Neural crest cell (in vitro differentiated cells): Measurements from ENCODE around the gene ZSWIM4. TPM values are rescaled to one million over a fixed set of nuclear protein-coding genes. Genes with fewer than 3 reads are reported as not detected.
"Not testable (repeated sequence)": the region's sequence is repeated elsewhere in the genome, so short reads cannot be mapped to it uniquely, and the experiment has no call there.

Experiments used
- DNase-seq: peaks from one replicate; pipeline ENCODE4 v3.0.0; 2021; ENCODE audit warnings: low read depth, mixed read lengths, low spot score
- H3K27ac Mint-ChIP-seq: one replicate; pipeline ENCODE4 v1.8.0; 2021; ENCODE audit warnings: mild to moderate bottlenecking, mixed read lengths; ENCODE audit not compliant: unreplicated experiment
- H3K27me3 Mint-ChIP-seq: 2 replicates; pipeline ENCODE4 v1.8.0; 2021; ENCODE audit warnings: low read depth, mild to moderate bottlenecking, mixed read lengths
- H3K36me3 Mint-ChIP-seq: 2 replicates; pipeline ENCODE4 v1.8.0; 2021; ENCODE audit warnings: low read depth, mild to moderate bottlenecking, mixed read lengths
- H3K4me1 Mint-ChIP-seq: 2 replicates; pipeline ENCODE4 v1.8.0; 2021; ENCODE audit warnings: mixed read lengths
- H3K4me3 Mint-ChIP-seq: one replicate; pipeline ENCODE4 v1.8.0; 2021; ENCODE audit warnings: mild to moderate bottlenecking, mixed read lengths
- H3K9me3 Mint-ChIP-seq: 2 replicates; pipeline ENCODE4 v1.8.0; 2021; ENCODE audit warnings: mixed read lengths
- total RNA-seq: library from RNA; stranded (reverse); gene quantifications from 2 replicates; pipeline ENCODE4 v1.2.1, GENCODE V29; 2021
- TF ChIP-seq, protein P1 (sequence below): fragments of 200-600 bp; sonication (generic); conservative IDR thresholded peaks from 2 replicates; pipeline ENCODE4 v1.5.0; 2021; ENCODE audit warnings: antibody characterized with exemption, mild to moderate bottlenecking

The ZSWIM4 gene
- total RNA-seq, 1 donor from 2014 or later: 19.9 TPM

DNA sequence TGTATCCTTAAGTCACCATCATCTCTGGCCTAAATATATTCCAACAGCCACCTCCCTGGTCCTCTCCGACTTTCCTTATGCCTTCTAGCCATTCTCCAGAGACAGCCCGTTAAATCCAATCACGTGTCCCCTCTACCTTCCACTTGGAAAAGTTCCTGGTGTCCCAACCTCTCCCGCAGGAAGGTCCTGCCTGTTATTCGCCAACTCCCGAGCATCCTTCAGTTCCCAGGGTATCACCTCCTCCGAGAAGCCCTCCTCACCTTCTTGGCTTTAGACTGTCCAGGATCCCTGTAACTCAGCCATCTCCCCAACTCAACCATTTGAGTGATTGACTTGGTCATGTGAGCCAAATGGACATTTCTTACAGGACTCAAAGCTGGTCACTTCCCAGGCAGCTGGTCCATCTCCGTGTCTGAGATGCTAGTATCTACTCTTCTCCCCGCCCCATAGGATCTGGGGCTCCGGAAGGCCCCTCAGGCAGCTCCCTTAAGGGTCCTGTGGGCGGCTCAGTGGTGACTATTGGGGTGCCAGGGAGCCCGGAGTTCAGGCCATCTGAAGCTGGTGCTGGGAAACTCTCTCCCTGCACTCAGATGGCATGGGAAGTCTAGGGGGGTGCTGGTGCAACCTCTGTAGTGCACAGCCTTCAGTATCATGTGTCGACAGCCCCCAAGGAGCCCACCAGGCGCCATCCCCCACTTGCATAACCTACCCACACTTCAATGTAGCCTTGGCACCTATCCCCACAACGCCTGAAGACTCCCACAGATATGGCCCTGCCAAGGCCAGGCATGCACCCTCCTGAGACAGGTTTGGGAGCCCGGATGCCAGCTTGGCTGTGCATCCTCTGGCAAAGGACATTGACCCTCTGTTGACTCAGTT lies 53.8 kb downstream of the ZSWIM4 start:
- H3K27ac Mint-ChIP-seq: peak overlapping the region; percentile 1
- H3K27me3 Mint-ChIP-seq: peaks cover 7% of the 10 kb centered on the region
- H3K4me1 Mint-ChIP-seq: peaks cover 40% of the 10 kb centered on the region
- peak overlapping the region; percentile 67 for H3K4me3 Mint-ChIP-seq
- no peaks in the 10 kb centered on the region for H3K9me3 Mint-ChIP-seq
- no peaks in the 10 kb centered on the region for H3K36me3 Mint-ChIP-seq
- TF ChIP-seq, protein P1, sequence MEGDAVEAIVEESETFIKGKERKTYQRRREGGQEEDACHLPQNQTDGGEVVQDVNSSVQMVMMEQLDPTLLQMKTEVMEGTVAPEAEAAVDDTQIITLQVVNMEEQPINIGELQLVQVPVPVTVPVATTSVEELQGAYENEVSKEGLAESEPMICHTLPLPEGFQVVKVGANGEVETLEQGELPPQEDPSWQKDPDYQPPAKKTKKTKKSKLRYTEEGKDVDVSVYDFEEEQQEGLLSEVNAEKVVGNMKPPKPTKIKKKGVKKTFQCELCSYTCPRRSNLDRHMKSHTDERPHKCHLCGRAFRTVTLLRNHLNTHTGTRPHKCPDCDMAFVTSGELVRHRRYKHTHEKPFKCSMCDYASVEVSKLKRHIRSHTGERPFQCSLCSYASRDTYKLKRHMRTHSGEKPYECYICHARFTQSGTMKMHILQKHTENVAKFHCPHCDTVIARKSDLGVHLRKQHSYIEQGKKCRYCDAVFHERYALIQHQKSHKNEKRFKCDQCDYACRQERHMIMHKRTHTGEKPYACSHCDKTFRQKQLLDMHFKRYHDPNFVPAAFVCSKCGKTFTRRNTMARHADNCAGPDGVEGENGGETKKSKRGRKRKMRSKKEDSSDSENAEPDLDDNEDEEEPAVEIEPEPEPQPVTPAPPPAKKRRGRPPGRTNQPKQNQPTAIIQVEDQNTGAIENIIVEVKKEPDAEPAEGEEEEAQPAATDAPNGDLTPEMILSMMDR: no peak
- DNase-seq: no peak

DNA sequence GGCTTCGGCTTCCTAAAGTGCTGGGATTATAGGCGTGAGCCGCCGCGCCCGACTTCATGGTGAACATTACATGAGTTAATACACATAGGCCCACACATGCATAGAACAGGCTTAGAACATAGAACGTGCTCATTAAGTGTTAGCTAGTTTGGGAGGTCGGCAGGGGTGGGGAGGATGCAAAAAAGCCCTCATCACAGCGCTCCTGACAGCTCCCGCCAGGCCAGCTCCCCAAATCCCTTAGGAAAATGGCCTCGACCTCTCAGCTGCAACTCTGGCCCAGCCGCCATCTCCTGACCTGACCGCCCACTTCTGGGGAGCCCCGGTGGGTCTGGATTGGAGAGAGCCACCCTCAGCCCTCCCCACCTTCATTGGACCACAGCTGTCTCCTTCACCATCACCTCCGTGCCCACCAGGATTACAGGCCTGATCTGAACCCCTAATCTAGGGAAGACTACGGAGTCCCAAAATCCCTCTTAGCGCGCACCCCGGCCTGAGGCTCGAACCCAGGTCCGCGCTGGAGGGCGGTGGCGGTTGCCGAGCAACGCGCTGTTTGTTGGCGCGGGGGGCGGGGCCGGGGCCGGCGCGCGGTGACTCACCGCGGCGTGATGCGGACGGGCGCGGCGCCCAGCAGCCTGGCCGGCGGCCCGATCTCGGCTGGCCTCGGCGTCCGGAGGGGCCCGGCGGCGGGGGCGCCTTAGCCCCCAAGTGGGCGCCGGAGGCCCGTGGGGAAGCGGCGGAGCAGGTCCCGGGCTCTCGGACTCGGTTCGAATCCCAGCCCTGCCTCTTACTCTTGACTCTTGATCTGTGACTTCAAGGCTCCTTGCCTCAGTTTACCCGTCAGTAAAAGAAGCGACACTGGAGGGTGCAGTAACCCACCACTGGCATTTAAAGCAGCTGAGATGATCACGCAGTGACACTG lies 55.0 kb downstream of the ZSWIM4 start:
- peaks cover 31% of the 10 kb centered on the region for H3K4me1 Mint-ChIP-seq

DNA sequence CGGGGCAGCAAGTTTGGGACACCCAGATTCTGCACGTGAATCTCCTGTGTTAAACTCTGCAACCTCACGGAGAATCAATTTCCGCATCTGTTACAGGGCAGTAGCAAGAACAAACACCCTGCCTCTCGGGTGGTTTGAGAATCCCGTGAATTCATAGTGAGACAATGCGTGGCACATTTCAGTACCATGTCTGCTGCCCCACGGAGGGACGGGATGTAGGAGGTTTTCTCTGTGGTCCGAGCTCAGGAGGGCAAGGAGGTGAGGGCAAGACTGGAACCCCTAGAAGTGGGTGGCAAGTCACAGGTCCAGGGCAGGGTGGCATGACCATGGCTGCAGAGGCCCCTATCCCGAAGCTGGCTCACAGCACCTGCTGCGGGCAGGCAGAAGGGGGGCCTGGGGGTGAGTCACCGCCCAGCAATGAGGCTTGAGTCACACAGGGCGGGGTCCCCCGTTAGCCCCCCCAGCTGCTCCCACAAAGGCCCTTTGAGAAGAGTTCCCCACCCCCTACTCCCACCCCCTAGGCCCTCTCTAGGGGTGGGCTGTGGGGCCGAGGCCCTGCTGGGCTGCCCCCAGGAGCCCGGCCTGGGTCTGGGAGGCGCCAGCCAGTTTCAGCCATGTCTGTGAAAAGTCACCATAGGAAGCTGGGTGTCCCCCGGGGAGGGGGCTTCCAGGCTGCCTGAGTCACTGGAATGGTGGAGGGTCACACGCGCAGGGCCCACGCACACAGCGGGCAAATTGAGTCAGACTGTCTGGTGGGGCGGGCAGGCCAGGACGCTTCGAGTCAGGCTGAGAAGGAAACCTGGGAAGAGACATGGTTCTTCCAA lies 55.9 kb downstream of the ZSWIM4 start:
- DNase-seq: no peak
- Mint-ChIP-seq H3K9me3 (no peaks in the 10 kb centered on the region), H3K27ac (peak overlapping the region; percentile 92), H3K4me1 (peaks cover 25% of the 10 kb centered on the region), H3K36me3 (no peaks in the 10 kb centered on the region), H3K4me3 (peak overlapping the region; percentile 82), H3K27me3 (peaks cover 7% of the 10 kb centered on the region)
- TF ChIP-seq, protein P1: no peak

More for the DNA sequence above, 55.0 kb downstream of the ZSWIM4 start:
- peak overlapping the region; percentile 92 for H3K27ac Mint-ChIP-seq
- H3K4me3 Mint-ChIP-seq: peak overlapping the region; percentile 82
- TF ChIP-seq, protein P1: no peak
- H3K27me3 Mint-ChIP-seq: peaks cover 7% of the 10 kb centered on the region
- DNase-seq: peak; percentile 62
- no peaks in the 10 kb centered on the region for H3K9me3 Mint-ChIP-seq
- no peaks in the 10 kb centered on the region for H3K36me3 Mint-ChIP-seq

DNA sequence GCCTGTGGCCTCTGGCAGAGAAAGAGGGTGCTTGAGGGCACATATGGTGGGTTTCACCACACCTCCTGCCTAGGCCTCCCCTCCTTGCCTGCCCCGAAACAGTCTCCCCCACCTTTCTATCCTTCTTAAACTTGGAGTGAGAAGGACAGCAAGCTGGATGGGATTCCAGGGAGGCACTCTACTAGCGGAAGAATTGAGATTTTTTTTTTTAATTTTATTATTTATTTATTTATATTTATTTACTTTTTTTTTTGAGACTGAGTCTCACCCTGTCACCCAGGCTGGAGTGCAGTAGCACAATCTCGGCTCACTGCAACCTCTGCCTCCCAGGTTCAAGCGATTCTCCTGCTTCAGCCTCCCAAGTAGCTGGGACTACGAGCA lies 56.5 kb downstream of the ZSWIM4 start:
- not testable (repeated sequence) for H3K4me3 Mint-ChIP-seq, DNase-seq, H3K27me3 Mint-ChIP-seq, H3K36me3 Mint-ChIP-seq, H3K9me3 Mint-ChIP-seq
- Mint-ChIP-seq H3K4me1 (peaks cover 19% of the 10 kb centered on the region), H3K27ac (peak overlapping the region; percentile 75)

DNA sequence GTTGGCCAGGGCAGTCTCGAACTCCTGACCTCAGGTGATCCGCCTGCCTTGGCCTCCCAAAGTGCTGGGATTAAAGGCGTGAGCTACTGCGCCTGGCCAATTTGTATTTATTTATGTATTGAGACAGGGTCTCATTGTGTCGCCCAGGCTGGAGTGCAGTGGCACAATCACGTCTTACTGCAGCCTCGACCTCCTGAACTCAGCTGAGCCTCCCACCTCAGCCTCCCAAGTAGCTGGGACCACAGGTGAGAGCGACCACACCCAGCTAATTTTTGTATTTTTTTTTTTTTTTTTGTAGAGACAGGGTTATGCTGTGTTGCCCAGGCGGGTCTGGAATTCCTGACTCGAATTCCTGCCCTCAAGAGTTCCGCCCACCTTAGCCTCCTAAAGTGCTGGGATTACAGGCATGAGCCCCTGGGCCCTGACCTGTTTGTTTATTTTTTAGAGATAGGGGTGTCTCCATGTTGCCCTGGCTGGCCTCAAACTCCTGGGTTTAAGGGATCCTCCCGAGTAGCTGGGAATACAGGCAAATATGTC lies 57.0 kb downstream of the ZSWIM4 start:
- H3K4me3 Mint-ChIP-seq, H3K27me3 Mint-ChIP-seq, H3K9me3 Mint-ChIP-seq, H3K27ac Mint-ChIP-seq, DNase-seq, H3K36me3 Mint-ChIP-seq: not testable (repeated sequence)
- peaks cover 17% of the 10 kb centered on the region for H3K4me1 Mint-ChIP-seq

DNA sequence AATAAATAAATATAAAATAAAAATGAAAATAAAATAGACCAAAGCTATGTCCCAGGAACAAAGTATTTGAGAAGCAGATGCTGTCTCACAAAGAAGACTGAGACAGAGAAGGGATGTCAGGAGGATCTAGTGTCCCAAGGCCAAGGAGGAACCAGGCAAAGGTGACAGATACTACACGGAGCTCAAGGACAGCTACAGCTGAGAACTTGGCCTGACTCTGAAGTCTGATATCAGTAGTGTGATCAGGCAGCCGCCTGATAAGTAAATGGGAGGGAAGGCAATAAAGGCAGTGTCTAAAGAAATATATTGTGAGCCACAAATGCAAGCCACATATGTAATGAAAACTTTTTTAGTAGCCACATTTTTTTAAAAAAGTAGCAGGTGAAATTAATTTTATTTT lies 61.3 kb downstream of the ZSWIM4 start:
- TF ChIP-seq, protein P1: no peak
- Mint-ChIP-seq H3K4me3 (no peak overlapping the region), H3K27me3 (peaks cover 3% of the 10 kb centered on the region), H3K9me3 (no peaks in the 10 kb centered on the region), H3K4me1 (peaks cover 9% of the 10 kb centered on the region), H3K27ac (no peak overlapping the region), H3K36me3 (no peaks in the 10 kb centered on the region)
- no peak for DNase-seq
